Lower leg skin (tissue), 4 donors: ENCODE measurements around the gene PTPN3. TPM values are rescaled to one million over a fixed set of nuclear protein-coding genes. Genes with fewer than 3 reads are reported as not detected.
A peak's percentile ranks its signal among the peaks of the same experiment; 100 is the strongest.

Source experiments
- DNase-seq, 2 donors: peaks; one replicate each; pipeline ENCODE4 v3.0.0-alpha.2; 2019; ENCODE audit warnings: low spot score in 2 of 2
- H3K4me3 ChIP-seq: fragments of 200-600 bp; sonication (generic); 2 replicates; pipeline ENCODE4 v1.5.1; 2017; ENCODE audit warnings: mild to moderate bottlenecking, low read depth; ENCODE audit not compliant: poor library complexity, severe bottlenecking
- POLR2A ChIP-seq, 2 donors: fragments of 450-650 bp; IDR thresholded peaks; one replicate each; pipeline ENCODE4 v1.6.1; 2016 to 2017; ENCODE audit warnings: antibody characterized with exemption in 2 of 2, mild to moderate bottlenecking in 1 of 2, moderate library complexity in 1 of 2
- WGBS, 2 donors: methylation state at CpG; one replicate each; pipeline ENCODE4 v1.1.5; 2018; 5-methylcytosine and 5-hydroxymethylcytosine counted together
- intact Hi-C: fragments of 100-400 bp; cut with DNase I; formaldehyde crosslinking; loops from one replicate; pipeline ENCODE4 v1.15.0; 2023; ENCODE audit warnings: low total_unique reads
- total RNA-seq, 4 donors: library from RNA; depleted of rRNA; stranded (reverse); fragments of >200 nt; gene quantifications; one replicate each; pipeline ENCODE4 v1.1.0, GENCODE V29; 2016
- TF ChIP-seq, protein P1 (sequence below), 3 donors: fragments of 450-650 bp; IDR thresholded peaks; one replicate each; pipeline ENCODE4 v1.5.1; 2016; ENCODE audit warnings: antibody characterized with exemption in 3 of 3, mild to moderate bottlenecking in 3 of 3, moderate library complexity in 2 of 3

PTPN3 gene
- total RNA-seq, 4 donors from 2014 or later = 36.4 to 44.5 (median 40.7) TPM

DNA sequence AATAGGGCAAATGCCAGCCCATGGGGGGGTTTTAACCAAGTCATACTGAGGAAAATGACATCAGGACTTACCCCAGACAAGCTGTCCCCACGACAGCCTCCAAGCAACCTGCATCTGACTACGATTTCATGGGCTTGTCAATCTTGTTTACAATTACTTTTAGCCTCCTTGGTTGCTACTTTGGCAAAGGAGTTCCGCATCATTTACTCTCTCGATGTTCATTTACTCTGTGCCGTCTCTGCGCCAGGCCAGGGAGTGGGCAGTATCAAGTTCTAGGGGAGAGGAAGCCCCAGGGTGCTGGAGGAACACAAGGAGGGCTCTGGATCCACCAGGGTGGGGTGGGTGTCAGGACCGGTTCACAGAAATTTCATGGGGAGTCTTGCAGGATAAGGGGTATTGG is 23.9 kb downstream of the PTPN3 start:
- no peak for DNase-seq
- intact Hi-C loops = loop anchor here (10.0 kb wide), 1 partner anchor 1851 kb away; no protein-coding TSS in a partner anchor
- TF ChIP-seq, protein P1, sequence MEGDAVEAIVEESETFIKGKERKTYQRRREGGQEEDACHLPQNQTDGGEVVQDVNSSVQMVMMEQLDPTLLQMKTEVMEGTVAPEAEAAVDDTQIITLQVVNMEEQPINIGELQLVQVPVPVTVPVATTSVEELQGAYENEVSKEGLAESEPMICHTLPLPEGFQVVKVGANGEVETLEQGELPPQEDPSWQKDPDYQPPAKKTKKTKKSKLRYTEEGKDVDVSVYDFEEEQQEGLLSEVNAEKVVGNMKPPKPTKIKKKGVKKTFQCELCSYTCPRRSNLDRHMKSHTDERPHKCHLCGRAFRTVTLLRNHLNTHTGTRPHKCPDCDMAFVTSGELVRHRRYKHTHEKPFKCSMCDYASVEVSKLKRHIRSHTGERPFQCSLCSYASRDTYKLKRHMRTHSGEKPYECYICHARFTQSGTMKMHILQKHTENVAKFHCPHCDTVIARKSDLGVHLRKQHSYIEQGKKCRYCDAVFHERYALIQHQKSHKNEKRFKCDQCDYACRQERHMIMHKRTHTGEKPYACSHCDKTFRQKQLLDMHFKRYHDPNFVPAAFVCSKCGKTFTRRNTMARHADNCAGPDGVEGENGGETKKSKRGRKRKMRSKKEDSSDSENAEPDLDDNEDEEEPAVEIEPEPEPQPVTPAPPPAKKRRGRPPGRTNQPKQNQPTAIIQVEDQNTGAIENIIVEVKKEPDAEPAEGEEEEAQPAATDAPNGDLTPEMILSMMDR (IDR thresholded peaks at IDR 0.05) = no peak
- TF ChIP-seq POLR2A (IDR thresholded peaks at IDR 0.05) = no peak
- no peak overlapping the region for H3K4me3 ChIP-seq
- 81 to 84% methylated on average over 7 of the region's 7 CpGs for WGBS, 2 donors

DNA sequence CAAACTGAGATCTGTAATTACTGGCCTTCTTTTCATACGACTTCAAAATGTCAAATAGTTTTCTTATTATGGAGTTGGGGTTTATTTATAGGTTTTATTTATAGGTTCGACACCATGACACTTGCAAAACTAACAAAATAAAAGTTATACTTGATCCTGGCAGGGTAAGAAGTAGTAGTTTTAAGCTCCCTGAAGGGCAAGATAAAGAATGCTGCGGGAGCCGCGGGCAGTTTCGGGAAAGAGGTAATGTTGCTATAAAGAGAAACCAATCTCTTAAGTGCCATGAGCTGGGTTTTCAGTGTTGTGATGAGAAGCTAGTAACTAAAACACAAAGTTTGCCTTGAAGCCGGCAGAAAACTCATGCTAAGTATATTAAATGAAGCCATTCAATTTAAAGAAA is 24.8 kb downstream of the PTPN3 start:
- H3K4me3 ChIP-seq = no peak overlapping the region
- WGBS, 2 donors = 44 to 47% methylated on average over 7 of the region's 7 CpGs
- no peak for TF ChIP-seq POLR2A (IDR thresholded peaks at IDR 0.05)
- TF ChIP-seq, protein P1 (IDR thresholded peaks at IDR 0.05) = no peak
- intact Hi-C loops = loop anchor here (10.0 kb wide), 1 partner anchor 1851 kb away; no protein-coding TSS in a partner anchor
- no peak for DNase-seq

DNA sequence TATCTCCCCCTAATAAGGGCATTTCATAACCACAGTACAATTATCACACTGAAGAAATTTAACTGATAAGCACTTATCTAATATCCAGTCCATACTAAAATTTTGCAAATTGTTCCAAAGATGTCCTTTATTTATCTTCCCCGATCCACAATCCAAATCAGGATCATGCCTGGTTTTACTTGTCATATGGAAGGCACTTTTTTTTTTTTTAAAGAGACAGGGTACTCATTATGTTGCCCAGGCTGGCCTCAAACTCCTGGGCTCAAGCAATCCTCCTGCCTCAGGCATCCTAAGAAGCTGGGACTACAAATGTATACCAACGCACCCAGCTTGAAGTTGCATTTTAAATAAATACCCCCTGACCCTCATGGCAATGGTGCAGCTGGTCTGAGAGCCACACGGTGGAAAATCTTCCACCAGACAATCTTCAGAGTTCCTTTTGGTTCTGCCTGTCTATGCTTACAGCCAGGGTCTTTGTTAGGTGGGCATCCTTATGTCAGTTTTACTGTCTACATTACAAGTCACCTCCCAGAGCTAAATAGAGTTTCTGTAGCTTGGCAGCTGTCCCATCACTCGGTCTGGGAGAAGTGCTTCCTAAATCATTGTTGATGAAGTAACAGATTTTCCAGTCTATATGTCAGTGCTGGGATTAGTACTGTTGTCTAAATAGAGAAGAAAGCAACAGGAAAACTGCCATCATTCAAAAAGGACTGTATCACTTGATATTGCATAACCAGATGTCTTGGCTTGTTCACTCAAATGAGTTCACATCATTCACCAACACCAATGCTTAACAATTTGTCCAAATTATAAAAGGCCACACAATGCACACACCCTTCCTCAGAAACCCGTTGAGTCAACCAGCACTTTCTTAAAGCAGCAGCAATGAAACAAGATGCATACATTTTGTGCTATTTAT is 26.4 kb downstream of the PTPN3 start:
- DNase-seq = no peak
- intact Hi-C loops = loop anchor here (10.0 kb wide), 1 partner anchor 1853 kb away; no protein-coding TSS in a partner anchor
- 32% methylated on average over 5 of the region's 5 CpGs for WGBS, 2 donors
- no peak for TF ChIP-seq POLR2A (IDR thresholded peaks at IDR 0.05)
- TF ChIP-seq, protein P1 (IDR thresholded peaks at IDR 0.05) = no peak
- no peak overlapping the region for H3K4me3 ChIP-seq

DNA sequence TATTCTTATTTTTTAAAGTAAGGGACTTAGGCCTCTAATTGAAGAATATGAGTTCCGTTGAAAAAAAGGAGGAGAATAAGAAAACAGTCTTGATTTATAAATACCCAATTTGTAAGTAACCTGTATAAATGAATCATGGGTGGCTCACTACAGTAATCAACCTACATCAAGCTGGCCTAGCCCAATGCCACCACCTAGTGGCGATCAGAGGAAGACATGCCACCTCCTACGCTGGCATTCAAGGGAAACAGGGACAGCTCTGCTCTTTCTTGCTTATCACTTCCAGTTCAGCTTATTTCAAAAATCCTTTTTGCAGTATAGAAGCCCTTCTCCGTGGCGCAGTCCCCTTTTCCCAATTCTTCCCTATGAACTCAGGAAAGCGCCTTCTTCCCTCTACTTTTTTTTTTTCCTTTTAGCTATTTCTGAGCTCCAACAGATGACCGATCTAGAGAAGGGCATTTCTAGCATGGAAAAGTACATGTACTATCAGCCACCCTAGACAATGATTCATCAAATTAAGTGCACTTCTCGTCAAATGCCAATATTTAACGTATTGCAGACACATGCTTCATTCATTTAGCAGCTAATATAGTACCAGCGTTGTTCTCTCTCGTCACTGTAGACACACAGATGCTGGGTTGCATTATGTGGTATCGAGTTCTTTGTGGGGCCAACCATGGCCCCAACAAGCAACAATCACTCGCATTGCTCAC is 28.3 kb downstream of the PTPN3 start:
- WGBS, 2 donors = 43 to 46% methylated on average over 13 of the region's 13 CpGs
- intact Hi-C loops = loop anchor here (10.0 kb wide), 1 partner anchor 1855 kb away; no protein-coding TSS in a partner anchor
- H3K4me3 ChIP-seq = no peak overlapping the region
- DNase-seq = peak in 1 of 2 donors; percentile 75
- no peak for TF ChIP-seq POLR2A (IDR thresholded peaks at IDR 0.05)

DNA sequence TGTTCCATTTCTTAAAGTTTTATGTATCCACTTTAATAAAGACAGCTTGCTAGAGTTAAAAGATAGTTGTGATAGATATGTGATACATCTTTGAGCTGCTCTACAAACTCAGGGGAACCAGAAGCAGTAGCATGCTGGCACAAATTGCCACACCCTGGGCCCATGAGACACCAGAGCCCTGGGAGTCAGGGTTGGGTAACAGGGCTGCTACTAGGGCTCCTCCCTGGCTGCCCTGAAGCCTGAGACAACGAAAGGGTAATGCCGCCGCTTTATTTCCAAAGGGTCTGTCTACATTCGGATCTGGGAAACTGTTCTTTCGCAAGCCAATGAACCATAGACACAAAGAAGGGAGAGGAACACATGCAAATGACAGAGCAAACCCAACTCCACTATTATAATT is 29.2 kb downstream of the PTPN3 start:
- DNase-seq = peak in 1 of 2 donors; percentile 31
- no peak for TF ChIP-seq POLR2A (IDR thresholded peaks at IDR 0.05)
- TF ChIP-seq, protein P1 (IDR thresholded peaks at IDR 0.05) = no peak
- WGBS, 2 donors = 69% methylated on average over 5 of the region's 5 CpGs
- intact Hi-C loops = no loop called here
- H3K4me3 ChIP-seq = no peak overlapping the region

DNA sequence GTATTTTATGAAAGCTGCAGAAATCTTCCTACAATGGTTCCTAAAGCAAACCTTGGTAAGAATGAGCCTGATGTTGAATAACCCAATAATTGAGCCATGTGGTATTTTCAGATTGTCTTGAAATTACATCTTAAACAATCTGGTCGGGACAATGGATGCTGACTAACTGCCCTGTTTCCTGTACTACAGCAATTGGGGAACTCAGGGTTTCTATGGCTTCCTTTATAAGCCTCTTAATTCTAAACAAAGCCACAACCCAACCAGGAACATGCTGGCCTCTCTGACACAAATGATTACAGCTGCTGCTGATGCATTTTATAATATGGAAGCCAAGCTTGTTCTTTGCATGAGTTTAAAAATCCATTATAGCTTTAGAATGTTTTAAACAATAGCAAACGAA is 30.2 kb downstream of the PTPN3 start:
- DNase-seq = no peak
- intact Hi-C loops = no loop called here
- TF ChIP-seq POLR2A (IDR thresholded peaks at IDR 0.05) = no peak
- TF ChIP-seq, protein P1 (IDR thresholded peaks at IDR 0.05) = no peak
- H3K4me3 ChIP-seq = no peak overlapping the region
- WGBS, 2 donors = 59 to 66% methylated on average over 2 of the region's 2 CpGs
